NT2/D1 (cell line): ENCODE measurements around the gene CROCC.

Experiments
- SUZ12 ChIP-seq: IDR thresholded peaks from 2 replicates; pipeline ENCODE4 v1.6.1; 2011; ENCODE audit not compliant: insufficient read length, insufficient read depth; ENCODE audit errors: extremely low read depth
- YY1 ChIP-seq: IDR thresholded peaks from 2 replicates; pipeline ENCODE4 v1.6.1; 2011; ENCODE audit not compliant: insufficient read length, insufficient read depth

GRCh38 chr1:16999863-17000262 lies 78.1 kb downstream of the CROCC start:
- TF ChIP-seq YY1 = no peak
- TF ChIP-seq SUZ12 = no peak
